Hepatocyte (in vitro differentiated cells): Measurements from ENCODE around the gene GRK5.

ENCODE experiments used
- EZH2 ChIP-seq: fragments of 200-600 bp; sonication (generic); IDR thresholded peaks from 2 replicates; pipeline ENCODE4 v1.6.1; 2016; ENCODE audit warnings: antibody characterized with exemption, mild to moderate bottlenecking, borderline replicate concordance
- TF ChIP-seq, protein P1 (sequence below): fragments of 200-600 bp; sonication (generic); IDR thresholded peaks from 2 replicates; pipeline ENCODE4 v1.5.1; 2016; ENCODE audit warnings: antibody characterized with exemption, mild to moderate bottlenecking; ENCODE audit not compliant: poor library complexity

GRCh38 chr10:119466076-119466475 is 258.7 kb downstream of the GRK5 start:
- TF ChIP-seq, protein P1, sequence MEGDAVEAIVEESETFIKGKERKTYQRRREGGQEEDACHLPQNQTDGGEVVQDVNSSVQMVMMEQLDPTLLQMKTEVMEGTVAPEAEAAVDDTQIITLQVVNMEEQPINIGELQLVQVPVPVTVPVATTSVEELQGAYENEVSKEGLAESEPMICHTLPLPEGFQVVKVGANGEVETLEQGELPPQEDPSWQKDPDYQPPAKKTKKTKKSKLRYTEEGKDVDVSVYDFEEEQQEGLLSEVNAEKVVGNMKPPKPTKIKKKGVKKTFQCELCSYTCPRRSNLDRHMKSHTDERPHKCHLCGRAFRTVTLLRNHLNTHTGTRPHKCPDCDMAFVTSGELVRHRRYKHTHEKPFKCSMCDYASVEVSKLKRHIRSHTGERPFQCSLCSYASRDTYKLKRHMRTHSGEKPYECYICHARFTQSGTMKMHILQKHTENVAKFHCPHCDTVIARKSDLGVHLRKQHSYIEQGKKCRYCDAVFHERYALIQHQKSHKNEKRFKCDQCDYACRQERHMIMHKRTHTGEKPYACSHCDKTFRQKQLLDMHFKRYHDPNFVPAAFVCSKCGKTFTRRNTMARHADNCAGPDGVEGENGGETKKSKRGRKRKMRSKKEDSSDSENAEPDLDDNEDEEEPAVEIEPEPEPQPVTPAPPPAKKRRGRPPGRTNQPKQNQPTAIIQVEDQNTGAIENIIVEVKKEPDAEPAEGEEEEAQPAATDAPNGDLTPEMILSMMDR = no peak
- no peak for TF ChIP-seq EZH2
